ENCODE measurements around the gene TPP2.
A peak's percentile ranks its signal among the peaks of the same experiment; 100 is the strongest.

The TPP2 gene

DNA sequence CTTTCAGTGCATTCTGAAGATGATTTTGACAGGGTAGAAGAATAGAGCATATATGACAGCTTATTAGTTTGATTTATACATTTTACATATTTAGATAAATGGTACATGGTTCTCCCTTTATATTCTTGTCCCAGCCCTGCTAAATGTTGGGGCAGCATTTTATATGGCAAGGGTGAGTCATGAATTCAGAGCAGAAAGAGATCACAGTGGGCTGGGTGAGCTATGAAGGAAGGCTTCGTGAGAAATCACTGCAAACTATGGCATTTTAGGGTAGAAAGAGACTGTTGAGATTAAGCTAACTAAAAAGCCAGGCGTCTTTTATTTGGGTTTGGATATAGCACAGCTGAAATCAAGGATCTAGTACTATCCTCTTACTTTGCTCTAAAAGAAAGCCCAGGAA is 122.0 kb downstream of the TPP2 start:
- FAIRE-seq (no peak), DNase-seq (ENCODE audit: insufficient read length, low spot score) (no peak)

DNA sequence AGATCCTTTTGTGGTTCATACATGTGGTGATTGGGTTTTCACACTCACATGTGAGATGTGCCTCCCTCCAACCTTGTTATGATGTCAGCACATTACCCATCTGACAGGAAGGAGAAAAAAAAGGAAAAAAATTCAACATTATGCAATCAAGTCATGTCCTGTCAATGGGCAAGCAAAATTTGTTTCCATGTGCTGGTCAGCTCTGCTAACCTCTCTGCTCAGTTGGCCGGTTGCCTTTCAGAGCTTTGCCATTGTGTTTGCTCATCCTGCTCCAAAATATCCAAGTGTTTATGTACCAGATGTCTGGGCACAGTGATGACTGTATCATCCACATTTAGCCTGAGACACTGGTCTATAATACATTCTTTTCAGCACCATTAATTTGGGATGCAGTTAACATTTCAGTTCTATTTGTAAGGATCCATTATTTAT is 125.0 kb downstream of the TPP2 start:
- no peak for DNase-seq (ENCODE audit: insufficient read length, low spot score)
- FAIRE-seq = no peak

- FAIRE-seq (no peak), DNase-seq (ENCODE audit: insufficient read length, low spot score) (no peak)
These were observed 128.1 kb downstream of the TPP2 start for GRCh38 chr13:102724923-102725322.

GRCh38 chr13:102726430-102726829 is 129.6 kb downstream of the TPP2 start:
- FAIRE-seq (peak; percentile 45), DNase-seq (ENCODE audit: insufficient read length, low spot score) (no peak)

Measured in GM19239 (cell line).